Measurements from ENCODE around the gene CPLX4. TPM values are rescaled to one million over a fixed set of nuclear protein-coding genes. Genes with fewer than 3 reads are reported as not detected.

The CPLX4 gene
- total and polyA plus RNA-seq, 2 donors (not counting 1 experiment from before 2014, with no cell fraction given) = not detected

DNA sequence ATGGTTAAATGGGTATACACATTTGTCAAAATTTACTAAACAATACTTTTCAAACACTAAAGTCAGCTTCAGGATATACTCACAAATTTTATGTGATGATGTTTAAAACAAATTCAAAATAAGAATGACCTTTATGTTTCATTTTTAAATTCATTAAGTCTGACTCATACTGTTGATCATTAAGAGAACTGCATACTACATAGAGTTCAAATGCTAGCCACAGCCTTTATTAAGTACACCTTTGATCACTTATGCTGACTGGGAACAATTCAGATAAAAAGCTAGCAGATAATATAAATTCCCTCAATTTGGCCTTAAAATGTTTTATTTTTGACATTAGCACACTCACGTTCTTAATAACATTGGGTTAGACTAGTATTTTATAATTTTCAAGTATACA is 26.5 kb upstream of the CPLX4 start:
- Histone ChIP-seq H3K9ac (ENCODE audit: low read length) (no peak overlapping the region), H3K4me3 (ENCODE audit: control extremely low read depth in 1 of 5, extremely low read depth in 1 of 5, insufficient read depth in 1 of 5, low read depth in 2 of 5, low read length in 4 of 5) (no peak overlapping the region), H3K27me3 (replicated peaks in 1 of 4; ENCODE audit: control extremely low read depth in 1 of 4, control insufficient read depth in 3 of 4, insufficient read depth in 4 of 4, low read length in 3 of 4) (no peaks in the 10 kb centered on the region), H2AFZ (ENCODE audit: insufficient read depth, low read depth, low read length, poor library complexity, severe bottlenecking) (no peak overlapping the region), H3K79me2 (ENCODE audit: control insufficient read depth, insufficient read depth, low read length) (no peaks in the 10 kb centered on the region), H3K9me3 (ENCODE audit: control extremely low read depth in 1 of 3, control insufficient read depth in 2 of 3, insufficient read depth in 1 of 3, low read length in 2 of 3) (peaks cover 0 to 8% (median 5%) of the 10 kb centered on the region in 3 donors), H3K36me3 (replicated peaks in 1 of 2; ENCODE audit: control extremely low read depth in 1 of 2, control insufficient read depth in 1 of 2, extremely low read depth in 1 of 2, insufficient read depth in 2 of 2, low read length in 1 of 2) (peaks cover 16 to 69% of the 10 kb centered on the region in 2 experiments), H4K20me1 (ENCODE audit: control insufficient read depth, insufficient read depth, low read length, poor library complexity, severe bottlenecking) (no peaks in the 10 kb centered on the region), H3K4me1 (ENCODE audit: control insufficient read depth in 2 of 2, insufficient read depth in 2 of 2, low read length in 2 of 2) (no peaks in the 10 kb centered on the region), H3K4me2 (replicated peaks; ENCODE audit: low read depth, low read length, poor library complexity, severe bottlenecking) (no peak overlapping the region), H3K27ac (ENCODE audit: low read length in 2 of 2) (no peak overlapping the region)
- ChIA-PET CTCF (no interaction called here), POLR2A (no interaction called here)
- TF ChIP-seq, protein P1, sequence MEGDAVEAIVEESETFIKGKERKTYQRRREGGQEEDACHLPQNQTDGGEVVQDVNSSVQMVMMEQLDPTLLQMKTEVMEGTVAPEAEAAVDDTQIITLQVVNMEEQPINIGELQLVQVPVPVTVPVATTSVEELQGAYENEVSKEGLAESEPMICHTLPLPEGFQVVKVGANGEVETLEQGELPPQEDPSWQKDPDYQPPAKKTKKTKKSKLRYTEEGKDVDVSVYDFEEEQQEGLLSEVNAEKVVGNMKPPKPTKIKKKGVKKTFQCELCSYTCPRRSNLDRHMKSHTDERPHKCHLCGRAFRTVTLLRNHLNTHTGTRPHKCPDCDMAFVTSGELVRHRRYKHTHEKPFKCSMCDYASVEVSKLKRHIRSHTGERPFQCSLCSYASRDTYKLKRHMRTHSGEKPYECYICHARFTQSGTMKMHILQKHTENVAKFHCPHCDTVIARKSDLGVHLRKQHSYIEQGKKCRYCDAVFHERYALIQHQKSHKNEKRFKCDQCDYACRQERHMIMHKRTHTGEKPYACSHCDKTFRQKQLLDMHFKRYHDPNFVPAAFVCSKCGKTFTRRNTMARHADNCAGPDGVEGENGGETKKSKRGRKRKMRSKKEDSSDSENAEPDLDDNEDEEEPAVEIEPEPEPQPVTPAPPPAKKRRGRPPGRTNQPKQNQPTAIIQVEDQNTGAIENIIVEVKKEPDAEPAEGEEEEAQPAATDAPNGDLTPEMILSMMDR (IDR thresholded peaks at IDR 0.05) = no peak
- no peak for TF ChIP-seq EZH2 (IDR thresholded peaks at IDR 0.05; ENCODE audit: borderline replicate concordance, insufficient read depth, low read depth, low read length, poor library complexity, severe bottlenecking)
- WGBS (ENCODE audit: insufficient coverage) = no CpG with 5 or more reads among the region's 1 CpG
- intact Hi-C loops (cut with micrococcal nuclease) = no loop called here
- Mint-ChIP-seq H3K4me1 (no peaks in the 10 kb centered on the region), H3K9me3 (ENCODE audit: insufficient read depth) (peaks cover 10% of the 10 kb centered on the region), H3K4me3 (no peak overlapping the region), H3K27me3 (no peaks in the 10 kb centered on the region), H3K27ac (no peak overlapping the region)
- ATAC-seq (ENCODE audit: low read depth) = no peak
- DNase-seq = no peak

DNA sequence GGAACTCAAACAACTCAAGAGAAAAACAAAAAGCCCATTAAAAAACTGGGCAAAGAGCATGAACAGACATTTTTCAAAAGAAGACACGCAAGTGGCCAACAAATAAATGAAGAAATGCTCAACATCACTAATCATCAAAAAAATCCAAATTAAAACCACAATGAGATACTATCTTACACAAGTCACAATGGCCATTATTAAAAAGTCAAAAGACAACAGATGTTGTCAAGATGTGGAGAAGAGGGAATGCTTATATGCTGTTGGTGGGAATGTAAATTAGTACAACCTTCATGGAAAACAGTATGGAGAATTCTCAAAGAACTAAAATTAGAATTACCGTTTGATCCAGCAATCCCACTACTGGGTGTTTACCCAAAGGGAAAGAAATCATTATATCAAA is 25.5 kb upstream of the CPLX4 start:
- H3K27me3 Mint-ChIP-seq = no peaks in the 10 kb centered on the region
- no peak overlapping the region for H3K4me3 Mint-ChIP-seq
- H3K4me2 ChIP-seq (replicated peaks; ENCODE audit: low read depth, low read length, poor library complexity, severe bottlenecking) = no peak overlapping the region
- intact Hi-C loops (cut with micrococcal nuclease) = no loop called here
- no peak overlapping the region for H2AFZ ChIP-seq (ENCODE audit: insufficient read depth, low read depth, low read length, poor library complexity, severe bottlenecking)
- H4K20me1 ChIP-seq (ENCODE audit: control insufficient read depth, insufficient read depth, low read length, poor library complexity, severe bottlenecking) = no peaks in the 10 kb centered on the region
- H3K4me1 Mint-ChIP-seq = no peaks in the 10 kb centered on the region
- no peak overlapping the region for H3K27ac Mint-ChIP-seq
- TF ChIP-seq, protein P1 (IDR thresholded peaks at IDR 0.05) = no peak
- no peak for TF ChIP-seq EZH2 (IDR thresholded peaks at IDR 0.05; ENCODE audit: borderline replicate concordance, insufficient read depth, low read depth, low read length, poor library complexity, severe bottlenecking)
- DNase-seq (no peak), ATAC-seq (ENCODE audit: low read depth) (no peak)
- H3K36me3 ChIP-seq (replicated peaks in 1 of 2; ENCODE audit: control extremely low read depth in 1 of 2, control insufficient read depth in 1 of 2, extremely low read depth in 1 of 2, insufficient read depth in 2 of 2, low read length in 1 of 2) = peaks cover 13 to 74% of the 10 kb centered on the region in 2 experiments
- ChIA-PET POLR2A (no interaction called here), CTCF (no interaction called here)
- no peak overlapping the region for H3K27ac ChIP-seq (ENCODE audit: low read length in 2 of 2)
- no CpG with 5 or more reads among the region's 2 CpGs for whole genome bisulfite sequencing (ENCODE audit: insufficient coverage)
- no peak overlapping the region for H3K9ac ChIP-seq (ENCODE audit: low read length)
- H3K9me3 Mint-ChIP-seq (ENCODE audit: insufficient read depth) = peaks cover 10% of the 10 kb centered on the region
- H3K4me3 ChIP-seq (ENCODE audit: control extremely low read depth in 1 of 5, extremely low read depth in 1 of 5, insufficient read depth in 1 of 5, low read depth in 2 of 5, low read length in 4 of 5) = no peak overlapping the region
- no peaks in the 10 kb centered on the region for H3K27me3 ChIP-seq (replicated peaks in 1 of 4; ENCODE audit: control extremely low read depth in 1 of 4, control insufficient read depth in 3 of 4, insufficient read depth in 4 of 4, low read length in 3 of 4)
- H3K9me3 ChIP-seq (ENCODE audit: control extremely low read depth in 1 of 3, control insufficient read depth in 2 of 3, insufficient read depth in 1 of 3, low read length in 2 of 3) = peaks cover 0 to 16% (median 7%) of the 10 kb centered on the region in 3 donors
- no peaks in the 10 kb centered on the region for H3K79me2 ChIP-seq (ENCODE audit: control insufficient read depth, insufficient read depth, low read length)
- H3K4me1 ChIP-seq (ENCODE audit: control insufficient read depth in 2 of 2, insufficient read depth in 2 of 2, low read length in 2 of 2) = no peaks in the 10 kb centered on the region

All from B cell (primary cell).